ENCODE data around the gene ZMYND15. TPM values are rescaled to one million over a fixed set of nuclear protein-coding genes. Genes with fewer than 3 reads are reported as not detected.
A peak's percentile ranks its signal among the peaks of the same experiment; 100 is the strongest.

The ZMYND15 gene
- polyA plus RNA-seq, 1 donor from 2014 or later = not detected

DNA sequence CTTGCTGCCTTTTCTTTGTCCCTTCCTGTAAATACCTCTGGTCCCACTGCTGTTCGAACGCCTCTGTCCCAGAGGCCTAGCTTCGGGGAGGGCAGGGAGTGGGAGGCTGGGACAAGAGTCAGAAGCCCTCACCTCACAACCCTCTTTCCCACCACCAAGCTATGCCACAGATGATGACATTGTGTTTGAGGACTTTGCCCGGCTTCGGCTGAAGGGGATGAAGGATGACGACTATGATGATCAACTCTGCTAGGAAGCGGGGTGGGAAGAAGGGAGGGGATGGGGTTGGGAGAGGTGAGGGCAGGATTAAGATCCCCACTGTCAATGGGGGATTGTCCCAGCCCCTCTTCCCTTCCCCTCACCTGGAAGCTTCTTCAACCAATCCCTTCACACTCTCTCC, 18.8 kb upstream of the ZMYND15 start:
- Histone ChIP-seq H3K9me3 (ENCODE audit: low read length) (no peaks in the 10 kb centered on the region), H3K4me2 (ENCODE audit: low read length) (no peak overlapping the region), H3K36me3 (ENCODE audit: insufficient read depth, low read length) (no peaks in the 10 kb centered on the region), H2AFZ (ENCODE audit: low read depth, low read length) (no peak overlapping the region), H3K79me2 (replicated peaks; ENCODE audit: insufficient read depth, low read length) (no peaks in the 10 kb centered on the region), H3K27me3 (ENCODE audit: insufficient read depth, low read depth, low read length) (no peaks in the 10 kb centered on the region), H3K9ac (ENCODE audit: low read length) (no peak overlapping the region), H3K27ac (ENCODE audit: low read length) (no peak overlapping the region), H3F3A (ENCODE audit: insufficient read depth, low read length, poor library complexity, severe bottlenecking) (no peaks in the 10 kb centered on the region), H3K9me2 (ENCODE audit: insufficient read depth, low read length) (no peaks in the 10 kb centered on the region), H3K4me3 (ENCODE audit: low read length) (no peak overlapping the region), H4K20me1 (ENCODE audit: insufficient read depth) (no peaks in the 10 kb centered on the region)
- TF ChIP-seq SMC3 (conservative IDR thresholded peaks at IDR 0.05; ENCODE audit: poor library complexity) (no peak), TAF1 (IDR thresholded peaks at IDR 0.05; ENCODE audit: low read depth) (no peak), EZH2 (IDR thresholded peaks at IDR 0.05; ENCODE audit: borderline replicate concordance, insufficient read depth, low read length, poor library complexity, severe bottlenecking) (no peak), MXI1 (conservative IDR thresholded peaks at IDR 0.05; ENCODE audit: poor library complexity, severe bottlenecking) (no peak), RAD21 (conservative IDR thresholded peaks at IDR 0.05) (no peak), EP300 (conservative IDR thresholded peaks at IDR 0.05; ENCODE audit: poor library complexity, severe bottlenecking) (no peak)
- TF ChIP-seq, protein P1, sequence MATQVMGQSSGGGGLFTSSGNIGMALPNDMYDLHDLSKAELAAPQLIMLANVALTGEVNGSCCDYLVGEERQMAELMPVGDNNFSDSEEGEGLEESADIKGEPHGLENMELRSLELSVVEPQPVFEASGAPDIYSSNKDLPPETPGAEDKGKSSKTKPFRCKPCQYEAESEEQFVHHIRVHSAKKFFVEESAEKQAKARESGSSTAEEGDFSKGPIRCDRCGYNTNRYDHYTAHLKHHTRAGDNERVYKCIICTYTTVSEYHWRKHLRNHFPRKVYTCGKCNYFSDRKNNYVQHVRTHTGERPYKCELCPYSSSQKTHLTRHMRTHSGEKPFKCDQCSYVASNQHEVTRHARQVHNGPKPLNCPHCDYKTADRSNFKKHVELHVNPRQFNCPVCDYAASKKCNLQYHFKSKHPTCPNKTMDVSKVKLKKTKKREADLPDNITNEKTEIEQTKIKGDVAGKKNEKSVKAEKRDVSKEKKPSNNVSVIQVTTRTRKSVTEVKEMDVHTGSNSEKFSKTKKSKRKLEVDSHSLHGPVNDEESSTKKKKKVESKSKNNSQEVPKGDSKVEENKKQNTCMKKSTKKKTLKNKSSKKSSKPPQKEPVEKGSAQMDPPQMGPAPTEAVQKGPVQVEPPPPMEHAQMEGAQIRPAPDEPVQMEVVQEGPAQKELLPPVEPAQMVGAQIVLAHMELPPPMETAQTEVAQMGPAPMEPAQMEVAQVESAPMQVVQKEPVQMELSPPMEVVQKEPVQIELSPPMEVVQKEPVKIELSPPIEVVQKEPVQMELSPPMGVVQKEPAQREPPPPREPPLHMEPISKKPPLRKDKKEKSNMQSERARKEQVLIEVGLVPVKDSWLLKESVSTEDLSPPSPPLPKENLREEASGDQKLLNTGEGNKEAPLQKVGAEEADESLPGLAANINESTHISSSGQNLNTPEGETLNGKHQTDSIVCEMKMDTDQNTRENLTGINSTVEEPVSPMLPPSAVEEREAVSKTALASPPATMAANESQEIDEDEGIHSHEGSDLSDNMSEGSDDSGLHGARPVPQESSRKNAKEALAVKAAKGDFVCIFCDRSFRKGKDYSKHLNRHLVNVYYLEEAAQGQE (IDR thresholded peaks at IDR 0.05; ENCODE audit: borderline replicate concordance) = no peak
- TF ChIP-seq, protein P2, sequence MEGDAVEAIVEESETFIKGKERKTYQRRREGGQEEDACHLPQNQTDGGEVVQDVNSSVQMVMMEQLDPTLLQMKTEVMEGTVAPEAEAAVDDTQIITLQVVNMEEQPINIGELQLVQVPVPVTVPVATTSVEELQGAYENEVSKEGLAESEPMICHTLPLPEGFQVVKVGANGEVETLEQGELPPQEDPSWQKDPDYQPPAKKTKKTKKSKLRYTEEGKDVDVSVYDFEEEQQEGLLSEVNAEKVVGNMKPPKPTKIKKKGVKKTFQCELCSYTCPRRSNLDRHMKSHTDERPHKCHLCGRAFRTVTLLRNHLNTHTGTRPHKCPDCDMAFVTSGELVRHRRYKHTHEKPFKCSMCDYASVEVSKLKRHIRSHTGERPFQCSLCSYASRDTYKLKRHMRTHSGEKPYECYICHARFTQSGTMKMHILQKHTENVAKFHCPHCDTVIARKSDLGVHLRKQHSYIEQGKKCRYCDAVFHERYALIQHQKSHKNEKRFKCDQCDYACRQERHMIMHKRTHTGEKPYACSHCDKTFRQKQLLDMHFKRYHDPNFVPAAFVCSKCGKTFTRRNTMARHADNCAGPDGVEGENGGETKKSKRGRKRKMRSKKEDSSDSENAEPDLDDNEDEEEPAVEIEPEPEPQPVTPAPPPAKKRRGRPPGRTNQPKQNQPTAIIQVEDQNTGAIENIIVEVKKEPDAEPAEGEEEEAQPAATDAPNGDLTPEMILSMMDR (IDR thresholded peaks at IDR 0.05; ENCODE audit: poor library complexity, severe bottlenecking) = no peak

DNA sequence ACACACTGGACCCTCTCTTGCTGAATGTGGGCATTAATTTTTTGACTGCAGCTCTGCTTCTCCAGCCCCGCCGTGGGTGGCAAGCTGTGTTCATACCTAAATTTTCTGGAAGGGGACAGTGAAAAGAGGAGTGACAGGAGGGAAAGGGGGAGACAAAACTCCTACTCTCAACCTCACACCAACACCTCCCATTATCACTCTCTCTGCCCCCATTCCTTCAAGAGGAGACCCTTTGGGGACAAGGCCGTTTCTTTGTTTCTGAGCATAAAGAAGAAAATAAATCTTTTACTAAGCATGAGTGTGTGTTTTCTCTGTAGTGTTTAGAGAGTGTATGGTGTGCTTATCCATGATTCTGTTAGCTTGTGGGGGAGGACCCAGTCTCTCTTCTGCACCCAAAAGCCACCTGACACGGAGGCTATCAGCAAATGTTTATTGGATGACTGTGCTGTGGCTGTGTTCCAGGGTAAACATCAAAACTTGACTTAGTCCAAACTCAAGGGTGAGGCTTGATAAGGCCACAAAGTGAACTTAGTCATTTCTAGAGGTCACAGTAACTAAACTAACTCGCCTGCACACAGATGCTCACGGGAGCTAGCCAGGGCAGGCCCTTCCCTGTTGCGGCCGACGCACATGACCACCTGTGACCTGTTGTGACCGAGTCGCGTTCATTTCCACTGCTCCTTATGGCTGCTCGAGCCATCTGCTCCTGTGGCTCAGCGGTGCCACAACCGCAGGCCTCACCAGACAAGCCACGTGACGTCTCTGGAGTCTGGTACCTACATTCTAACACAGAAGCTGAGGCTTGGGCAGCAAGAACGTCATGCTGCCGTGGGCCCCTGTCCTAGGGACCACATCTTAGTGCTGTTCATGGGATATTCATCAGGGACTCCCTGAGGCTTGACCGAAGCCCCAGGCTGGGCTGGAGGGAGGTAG, 18.2 kb upstream of the ZMYND15 start:
- no peak overlapping the region for H3K4me2 ChIP-seq (ENCODE audit: low read length)
- H2AFZ ChIP-seq (ENCODE audit: low read depth, low read length) = no peak overlapping the region
- H3K9me3 ChIP-seq (ENCODE audit: low read length) = no peaks in the 10 kb centered on the region
- no peaks in the 10 kb centered on the region for H3K36me3 ChIP-seq (ENCODE audit: insufficient read depth, low read length)
- no peaks in the 10 kb centered on the region for H3K9me2 ChIP-seq (ENCODE audit: insufficient read depth, low read length)
- no peak overlapping the region for H3K27ac ChIP-seq (ENCODE audit: low read length)
- no peak overlapping the region for H3K9ac ChIP-seq (ENCODE audit: low read length)
- H3K79me2 ChIP-seq (replicated peaks; ENCODE audit: insufficient read depth, low read length) = no peaks in the 10 kb centered on the region
- no peak overlapping the region for H3K4me3 ChIP-seq (ENCODE audit: low read length)
- no peaks in the 10 kb centered on the region for H3K27me3 ChIP-seq (ENCODE audit: insufficient read depth, low read depth, low read length)
- TF ChIP-seq POLR2AphosphoS5 (IDR thresholded peaks at IDR 0.05) = peak; percentile 4
- no peak for TF ChIP-seq MXI1 (conservative IDR thresholded peaks at IDR 0.05; ENCODE audit: poor library complexity, severe bottlenecking)
- no peaks in the 10 kb centered on the region for H3F3A ChIP-seq (ENCODE audit: insufficient read depth, low read length, poor library complexity, severe bottlenecking)
- no peaks in the 10 kb centered on the region for H4K20me1 ChIP-seq (ENCODE audit: insufficient read depth)
